Panc1 (cell line): ENCODE measurements around the gene SLC6A11. TPM values are rescaled to one million over a fixed set of nuclear protein-coding genes. Genes with fewer than 3 reads are reported as not detected.

Experiments
- ATAC-seq: fragments of 200-7000 bp; cut with Tn5 transposase; 2 replicates; pipeline ENCODE4 v1.9.1; 2020; ENCODE audit warnings: mild to moderate bottlenecking, moderate library complexity
- BruUV-seq: library from RNA; stranded (reverse); fragments of 400-500 nt; replicated peaks from 2 replicates; lab custom pipeline; 2021; lab: Mats Ljungman, UMichigan
- CTCF ChIA-PET: fragments of 300-600 bp; sonication (Branson Sonifier 250); formaldehyde crosslinking; loops from one replicate; lab custom pipeline; 2022; ENCODE audit warnings: antibody characterized with exemption; lab: Charles Lee
- POLR2A ChIA-PET: fragments of 300-600 bp; sonication (Branson Sonifier 250); formaldehyde crosslinking; loops from one replicate; lab custom pipeline; 2022; ENCODE audit warnings: antibody characterized with exemption; lab: Charles Lee
- DNase-seq: peaks from one replicate; pipeline ENCODE4 v3.0.0-alpha.2; 2010; ENCODE audit warnings: low read depth, low spot score
- H3K27ac ChIP-seq: 2 replicates; pipeline ENCODE4 v1.5.1; 2011; ENCODE audit warnings: mild to moderate bottlenecking, low read length, inconsistent platforms
- H3K27me3 ChIP-seq: fragments of 200-500 bp; sonication (Bioruptor generic); 2 replicates; pipeline ENCODE4 v1.6.0; 2014; ENCODE audit warnings: low read length, inconsistent platforms; ENCODE audit not compliant: control insufficient read depth, insufficient read depth
- H3K36me3 ChIP-seq: fragments of 200-500 bp; sonication (Bioruptor generic); 2 replicates; pipeline ENCODE4 v1.5.1; 2014; ENCODE audit warnings: inconsistent platforms, mild to moderate bottlenecking, low read length, moderate library complexity; ENCODE audit not compliant: control insufficient read depth, insufficient read depth
- H3K4me1 ChIP-seq: 2 replicates; pipeline ENCODE4 v1.5.1; 2011; ENCODE audit warnings: inconsistent platforms, mild to moderate bottlenecking, low read length, moderate library complexity; ENCODE audit not compliant: control insufficient read depth, insufficient read depth
- H3K4me3 ChIP-seq, 2 experiments: 2 replicates each; pipeline ENCODE4 v1.5.1; 2011 to 2012; ENCODE audit warnings: low read depth in 2 of 2, low read length in 2 of 2, mild to moderate bottlenecking in 2 of 2, inconsistent platforms in 1 of 2, moderate library complexity in 1 of 2
- H3K9me3 ChIP-seq: fragments of 200-500 bp; sonication (Bioruptor generic); 2 replicates; pipeline ENCODE4 v1.5.1; 2014; ENCODE audit warnings: low read depth, mild to moderate bottlenecking, inconsistent platforms, low read length, moderate library complexity; ENCODE audit not compliant: control insufficient read depth, insufficient read depth
- POLR2AphosphoS5 ChIP-seq: IDR thresholded peaks from 2 replicates; pipeline ENCODE4 v1.6.1; 2012; ENCODE audit warnings: mild to moderate bottlenecking, low read depth, low read length, moderate library complexity
- SIN3A ChIP-seq: IDR thresholded peaks from 2 replicates; pipeline ENCODE4 v1.6.1; 2012; ENCODE audit warnings: low read depth, mild to moderate bottlenecking, low read length, moderate library complexity, borderline replicate concordance; ENCODE audit not compliant: insufficient read depth
- TCF7L2 ChIP-seq: IDR thresholded peaks from 2 replicates; pipeline ENCODE4 v1.6.1; 2011; ENCODE audit warnings: mild to moderate bottlenecking, low read depth, low read length, inconsistent platforms
- in situ Hi-C: cut with HindIII; loops from 2 replicates; pipeline ENCODE4 v1.10.0; 2016; ENCODE audit warnings: low sequenced_read_pairs, low pct_unique_long_range_greater_than_20kb
- intact Hi-C: fragments of 100-400 bp; cut with micrococcal nuclease; formaldehyde crosslinking; loops from one replicate; pipeline ENCODE4 v1.10.0; 2022; ENCODE audit not compliant: unreplicated experiment
- total RNA-seq: library from RNA; stranded (reverse); gene quantifications from one replicate; pipeline ENCODE4 v1.2.1, GENCODE V29; 2021; ENCODE audit not compliant: unreplicated experiment
- TF ChIP-seq, protein P1 (sequence below): fragments of 450-650 bp; IDR thresholded peaks from 2 replicates; pipeline ENCODE4 v1.5.1; 2017; ENCODE audit warnings: mild to moderate bottlenecking
- TF ChIP-seq, protein P2 (sequence below), 2 experiments: IDR thresholded peaks; 2 replicates each; pipeline ENCODE4 v1.6.1; 2011 to 2012; ENCODE audit warnings: low read depth in 2 of 2, control low read depth in 1 of 2, low read length in 1 of 2, mild to moderate bottlenecking in 1 of 2, moderate library complexity in 1 of 2; ENCODE audit not compliant: insufficient read depth in 1 of 2

Gene SLC6A11
- total RNA-seq, 1 experiment from 2014 or later = not detected

DNA sequence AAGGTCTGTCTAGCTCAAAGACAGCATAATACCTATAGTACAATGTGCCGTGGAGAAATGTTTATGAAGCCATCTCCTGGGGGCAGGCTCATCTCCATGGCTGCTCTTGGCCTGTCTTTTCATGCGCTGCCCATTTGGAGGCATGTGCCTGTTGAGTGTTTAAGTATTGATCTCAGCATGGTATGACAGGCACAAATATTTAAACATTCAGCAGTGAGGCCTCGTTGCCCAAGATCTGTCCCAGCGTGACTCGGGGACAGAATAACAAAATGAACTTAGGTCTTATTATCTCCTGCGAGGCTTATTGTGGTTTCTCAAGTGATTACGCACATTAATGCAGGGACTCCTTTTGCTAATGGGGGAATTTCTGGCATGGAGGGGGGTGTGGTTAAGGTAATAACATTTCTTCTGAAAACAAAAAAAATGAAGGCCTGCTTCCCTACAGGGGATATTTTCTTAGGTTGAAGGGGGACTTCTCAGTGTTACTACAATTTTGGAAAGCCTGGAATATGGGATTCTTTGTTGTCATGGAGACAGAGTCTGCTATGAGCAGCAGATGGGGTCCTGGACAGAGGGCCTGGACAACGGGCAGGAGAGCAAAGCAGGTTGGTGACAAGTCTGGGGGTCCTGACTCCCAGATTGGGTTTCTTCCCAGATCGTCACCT, 172.1 kb downstream of the SLC6A11 start:
- peaks cover 3% of the 10 kb centered on the region for H3K27me3 ChIP-seq
- ATAC-seq (no peak), DNase-seq (no peak)
- intact Hi-C loops (no loop called here), in situ Hi-C loops (no loop called here)
- no peak overlapping the region for H3K27ac ChIP-seq
- H3K4me1 ChIP-seq = no peaks in the 10 kb centered on the region
- no peak overlapping the region for H3K4me3 ChIP-seq
- ChIA-PET POLR2A (no interaction called here), CTCF (no interaction called here)
- no peaks in the 10 kb centered on the region for H3K36me3 ChIP-seq
- TF ChIP-seq POLR2AphosphoS5 (no peak), SIN3A (no peak), TCF7L2 (no peak)
- TF ChIP-seq, protein P1, sequence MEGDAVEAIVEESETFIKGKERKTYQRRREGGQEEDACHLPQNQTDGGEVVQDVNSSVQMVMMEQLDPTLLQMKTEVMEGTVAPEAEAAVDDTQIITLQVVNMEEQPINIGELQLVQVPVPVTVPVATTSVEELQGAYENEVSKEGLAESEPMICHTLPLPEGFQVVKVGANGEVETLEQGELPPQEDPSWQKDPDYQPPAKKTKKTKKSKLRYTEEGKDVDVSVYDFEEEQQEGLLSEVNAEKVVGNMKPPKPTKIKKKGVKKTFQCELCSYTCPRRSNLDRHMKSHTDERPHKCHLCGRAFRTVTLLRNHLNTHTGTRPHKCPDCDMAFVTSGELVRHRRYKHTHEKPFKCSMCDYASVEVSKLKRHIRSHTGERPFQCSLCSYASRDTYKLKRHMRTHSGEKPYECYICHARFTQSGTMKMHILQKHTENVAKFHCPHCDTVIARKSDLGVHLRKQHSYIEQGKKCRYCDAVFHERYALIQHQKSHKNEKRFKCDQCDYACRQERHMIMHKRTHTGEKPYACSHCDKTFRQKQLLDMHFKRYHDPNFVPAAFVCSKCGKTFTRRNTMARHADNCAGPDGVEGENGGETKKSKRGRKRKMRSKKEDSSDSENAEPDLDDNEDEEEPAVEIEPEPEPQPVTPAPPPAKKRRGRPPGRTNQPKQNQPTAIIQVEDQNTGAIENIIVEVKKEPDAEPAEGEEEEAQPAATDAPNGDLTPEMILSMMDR = no peak
- TF ChIP-seq, protein P2, sequence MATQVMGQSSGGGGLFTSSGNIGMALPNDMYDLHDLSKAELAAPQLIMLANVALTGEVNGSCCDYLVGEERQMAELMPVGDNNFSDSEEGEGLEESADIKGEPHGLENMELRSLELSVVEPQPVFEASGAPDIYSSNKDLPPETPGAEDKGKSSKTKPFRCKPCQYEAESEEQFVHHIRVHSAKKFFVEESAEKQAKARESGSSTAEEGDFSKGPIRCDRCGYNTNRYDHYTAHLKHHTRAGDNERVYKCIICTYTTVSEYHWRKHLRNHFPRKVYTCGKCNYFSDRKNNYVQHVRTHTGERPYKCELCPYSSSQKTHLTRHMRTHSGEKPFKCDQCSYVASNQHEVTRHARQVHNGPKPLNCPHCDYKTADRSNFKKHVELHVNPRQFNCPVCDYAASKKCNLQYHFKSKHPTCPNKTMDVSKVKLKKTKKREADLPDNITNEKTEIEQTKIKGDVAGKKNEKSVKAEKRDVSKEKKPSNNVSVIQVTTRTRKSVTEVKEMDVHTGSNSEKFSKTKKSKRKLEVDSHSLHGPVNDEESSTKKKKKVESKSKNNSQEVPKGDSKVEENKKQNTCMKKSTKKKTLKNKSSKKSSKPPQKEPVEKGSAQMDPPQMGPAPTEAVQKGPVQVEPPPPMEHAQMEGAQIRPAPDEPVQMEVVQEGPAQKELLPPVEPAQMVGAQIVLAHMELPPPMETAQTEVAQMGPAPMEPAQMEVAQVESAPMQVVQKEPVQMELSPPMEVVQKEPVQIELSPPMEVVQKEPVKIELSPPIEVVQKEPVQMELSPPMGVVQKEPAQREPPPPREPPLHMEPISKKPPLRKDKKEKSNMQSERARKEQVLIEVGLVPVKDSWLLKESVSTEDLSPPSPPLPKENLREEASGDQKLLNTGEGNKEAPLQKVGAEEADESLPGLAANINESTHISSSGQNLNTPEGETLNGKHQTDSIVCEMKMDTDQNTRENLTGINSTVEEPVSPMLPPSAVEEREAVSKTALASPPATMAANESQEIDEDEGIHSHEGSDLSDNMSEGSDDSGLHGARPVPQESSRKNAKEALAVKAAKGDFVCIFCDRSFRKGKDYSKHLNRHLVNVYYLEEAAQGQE (IDR thresholded peaks at IDR 0.05; ENCODE audit: insufficient read depth in 1 of 2, low read depth in 2 of 2, low read length in 1 of 2) = no peak
- no peaks in the 10 kb centered on the region for H3K9me3 ChIP-seq
- BruUV-seq = no TSS peak

DNA sequence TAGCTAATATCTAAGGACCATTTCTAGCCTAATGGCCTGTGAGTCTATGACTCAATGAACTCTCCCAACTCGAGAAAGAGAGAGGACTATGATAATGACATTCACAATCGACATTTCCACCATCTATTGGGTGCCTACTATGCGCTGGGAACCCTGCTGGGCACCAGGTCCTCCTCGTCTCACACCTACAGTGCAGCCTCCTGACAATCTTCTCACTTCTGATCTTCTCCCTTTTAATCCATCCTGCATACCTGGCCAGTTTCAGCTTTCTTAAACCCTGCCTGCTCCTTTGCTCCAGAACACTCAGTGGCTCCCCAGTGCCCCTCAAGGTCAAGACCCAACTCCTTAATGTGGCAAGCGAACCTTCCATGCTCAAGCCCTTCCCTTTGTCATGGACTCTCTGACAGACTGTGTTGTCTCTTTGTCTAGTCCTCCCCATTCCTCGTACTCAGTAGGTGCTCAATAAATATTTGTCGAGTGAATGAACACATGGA, 173.0 kb downstream of the SLC6A11 start:
- Histone ChIP-seq H3K4me3 (no peak overlapping the region), H3K36me3 (no peaks in the 10 kb centered on the region), H3K9me3 (no peaks in the 10 kb centered on the region), H3K27me3 (peaks cover 2% of the 10 kb centered on the region), H3K4me1 (no peaks in the 10 kb centered on the region), H3K27ac (no peak overlapping the region)
- intact Hi-C loops (no loop called here), in situ Hi-C loops (no loop called here)
- ATAC-seq = no peak
- ChIA-PET POLR2A (no interaction called here), CTCF (no interaction called here)
- no TSS peak for BruUV-seq
- DNase-seq = no peak
- TF ChIP-seq, protein P1 = no peak
- no peak for TF ChIP-seq TCF7L2

Other genes starting within 250 kb of the SLC6A11 start
- not detected for gene SLC6A1, start 176.5 kb downstream of the SLC6A11 start, total RNA-seq